ENCODE measurements around the gene B3GNT2.
A peak's percentile ranks its signal among the peaks of the same experiment; 100 is the strongest.
"Not testable (repeated sequence)": the region's sequence is repeated elsewhere in the genome, so short reads cannot be mapped to it uniquely, and the experiment has no call there.

Gene B3GNT2

DNA sequence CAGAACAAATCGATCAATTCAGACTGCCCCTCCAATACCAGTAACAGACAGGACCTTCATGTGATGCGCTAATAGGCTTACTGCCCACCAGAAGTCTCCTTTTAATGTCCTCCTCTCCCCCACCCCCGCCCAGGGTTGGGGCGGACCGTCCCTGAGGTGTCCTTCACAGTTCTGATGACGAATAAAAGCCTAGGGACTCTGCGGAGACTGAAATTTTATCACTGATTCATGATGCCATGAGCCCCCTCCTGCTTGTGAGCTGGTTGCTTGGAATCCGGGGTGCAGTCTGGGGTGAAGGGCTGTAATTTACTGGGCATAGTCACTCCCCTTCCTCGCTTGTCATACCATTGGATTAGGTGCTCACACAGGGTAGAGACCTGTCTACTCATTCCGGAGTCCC lies 42.3 kb downstream of the B3GNT2 start:
- no peak for DNase-seq (ENCODE audit: low read depth)

DNA sequence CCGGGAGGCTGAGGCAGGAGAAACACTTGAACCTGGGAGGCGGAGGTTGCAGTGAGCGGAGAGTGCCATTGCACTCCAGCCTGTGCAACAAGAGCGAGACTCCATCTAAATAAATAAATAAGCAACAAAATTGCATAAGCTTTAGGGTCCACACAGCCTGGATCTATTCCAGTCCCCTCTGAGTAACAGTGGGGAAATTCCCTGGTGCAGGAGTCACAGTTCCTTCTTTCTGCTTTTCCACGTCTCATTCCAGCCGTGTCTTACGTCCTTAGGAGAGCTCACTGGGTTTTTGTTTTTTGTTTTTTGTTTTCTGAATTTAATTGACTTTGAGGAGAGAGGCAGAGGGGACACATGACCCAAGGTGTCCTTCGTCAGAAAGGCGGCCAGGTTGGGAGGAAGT lies 44.6 kb downstream of the B3GNT2 start:
- no peak for DNase-seq (ENCODE audit: low read depth)

DNA sequence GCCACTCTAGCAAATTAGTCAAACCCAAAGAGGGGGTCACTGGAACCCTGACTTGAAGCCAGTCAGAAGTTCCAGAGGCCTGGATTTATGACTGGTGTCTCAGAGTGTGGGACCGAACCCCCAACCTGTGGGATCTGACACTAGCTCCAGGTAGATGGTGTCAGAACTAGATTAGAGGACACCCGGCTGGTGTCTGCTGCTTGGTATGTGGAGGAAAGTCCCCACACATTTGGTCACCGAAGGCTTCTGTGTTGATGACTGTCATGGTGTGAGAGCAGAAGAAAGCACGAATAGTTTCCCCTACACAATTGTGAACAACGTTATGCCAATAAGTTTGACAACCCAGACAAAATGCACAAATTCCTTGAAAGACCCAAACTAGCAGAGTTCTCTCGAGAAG lies 48.1 kb downstream of the B3GNT2 start:
- no peak for DNase-seq (ENCODE audit: low read depth)

- DNase-seq (ENCODE audit: low read depth) = no peak
Observed at GRCh38 chr2:62248226-62248625, 52.3 kb downstream of the B3GNT2 start.

DNA sequence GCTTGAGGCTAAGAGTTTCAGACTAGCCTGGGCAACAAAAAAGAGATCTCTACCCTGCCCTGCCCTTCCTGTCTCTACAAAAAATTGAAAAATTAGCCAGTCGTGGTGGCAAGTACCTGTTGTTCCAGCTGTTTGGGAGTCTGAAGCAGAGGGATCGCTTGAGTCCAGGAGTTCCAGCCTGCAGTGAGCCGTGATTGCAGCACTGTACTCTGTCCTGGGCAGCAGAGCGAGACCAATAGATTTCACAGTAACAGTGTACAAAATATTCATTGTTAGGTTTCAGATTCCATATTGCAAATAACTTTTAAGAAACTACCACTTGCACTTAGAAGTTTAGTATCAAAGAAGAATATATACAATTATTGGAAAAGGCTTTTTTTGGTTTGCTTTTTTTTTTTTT lies 54.3 kb downstream of the B3GNT2 start:
- DNase-seq (ENCODE audit: low read depth) = no peak

- no peak for DNase-seq (ENCODE audit: low read depth)
Observed at GRCh38 chr2:62254424-62255266, 58.7 kb downstream of the B3GNT2 start.

GRCh38 chr2:62257466-62257865 lies 61.6 kb downstream of the B3GNT2 start:
- DNase-seq (ENCODE audit: low read depth) = no peak

GRCh38 chr2:62263076-62263715 lies 67.3 kb downstream of the B3GNT2 start:
- DNase-seq (ENCODE audit: low read depth) = no peak

- no peak for DNase-seq (ENCODE audit: low read depth)
Observed at GRCh38 chr2:62264186-62264585, 68.3 kb downstream of the B3GNT2 start.

DNA sequence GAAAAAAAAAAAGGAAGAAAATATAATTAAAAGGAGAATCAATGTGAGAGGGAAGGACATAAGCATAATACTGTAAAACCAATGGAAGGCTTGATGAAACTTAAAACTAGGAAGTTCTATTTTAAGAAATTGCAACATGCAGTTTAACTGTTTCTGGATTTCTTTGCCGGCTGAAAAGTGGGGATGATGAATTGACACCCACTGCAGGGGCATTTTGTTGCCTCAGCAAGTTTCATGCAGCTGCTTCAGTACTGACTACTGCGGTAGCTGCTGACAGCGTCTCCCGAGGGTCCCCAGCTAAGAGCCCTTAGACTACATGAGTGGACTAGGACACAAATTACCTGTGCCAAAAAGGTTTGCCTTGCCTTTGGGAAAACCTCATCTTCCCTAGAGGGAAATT lies 69.2 kb downstream of the B3GNT2 start:
- DNase-seq (ENCODE audit: low read depth) = no peak

DNA sequence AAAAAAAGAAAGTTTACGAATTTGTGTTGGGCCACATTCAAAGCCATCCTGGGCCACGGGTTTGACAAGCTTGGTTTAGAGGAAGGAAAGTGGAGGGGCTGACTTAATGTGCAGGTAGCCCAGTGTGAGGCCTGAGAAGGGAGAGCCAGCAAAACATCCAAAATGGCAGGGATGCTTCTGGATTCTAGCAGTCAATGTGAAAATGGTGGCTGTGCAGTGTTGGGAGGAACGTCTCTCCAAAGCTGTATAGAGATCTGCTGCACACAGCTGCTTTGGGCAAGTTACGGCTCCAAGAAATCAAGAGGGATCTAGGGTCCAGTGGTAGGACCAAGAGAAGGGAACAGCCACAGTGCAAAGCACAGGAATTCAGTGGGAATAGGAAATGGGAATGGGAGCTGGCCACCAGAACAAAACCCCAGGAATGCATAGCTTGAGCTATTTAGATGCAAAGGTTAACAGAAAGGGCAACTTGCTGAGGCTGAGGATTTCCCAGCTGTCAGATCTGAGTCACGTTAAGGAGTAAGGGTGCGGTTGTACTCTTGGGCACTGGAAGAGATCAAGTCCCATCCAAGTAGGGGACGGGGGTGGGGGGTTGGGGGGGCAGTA lies 70.6 kb downstream of the B3GNT2 start:
- DNase-seq (ENCODE audit: low read depth) = peak; percentile 56

- DNase-seq (ENCODE audit: low read depth) = no peak
Observed at GRCh38 chr2:62267696-62268095, 71.8 kb downstream of the B3GNT2 start.

DNA sequence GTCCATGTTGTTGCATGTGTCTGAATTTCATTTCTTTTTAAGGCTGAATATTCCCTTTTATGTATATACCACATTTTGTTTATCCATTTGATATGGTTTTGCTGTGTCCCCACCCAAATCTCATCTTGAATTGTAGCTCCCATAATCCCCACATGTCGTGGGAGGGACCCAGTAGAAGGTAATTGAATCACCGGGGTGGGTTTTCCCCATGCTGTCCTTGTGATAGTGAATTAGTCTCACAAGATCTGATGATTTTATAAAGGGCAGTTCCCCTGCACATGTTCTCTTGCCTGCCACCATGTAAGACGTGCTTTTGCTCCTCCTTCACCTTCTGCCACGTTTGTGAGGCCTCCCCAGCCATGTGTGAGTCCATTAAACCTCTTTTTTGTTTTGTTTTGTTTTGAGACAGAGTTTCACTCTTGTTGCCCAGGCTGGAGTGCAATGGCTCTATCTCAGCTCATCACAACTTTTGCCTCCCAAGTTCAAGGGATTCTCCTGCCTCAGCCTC lies 72.8 kb downstream of the B3GNT2 start:
- DNase-seq (ENCODE audit: low read depth) = not testable (repeated sequence)

DNA sequence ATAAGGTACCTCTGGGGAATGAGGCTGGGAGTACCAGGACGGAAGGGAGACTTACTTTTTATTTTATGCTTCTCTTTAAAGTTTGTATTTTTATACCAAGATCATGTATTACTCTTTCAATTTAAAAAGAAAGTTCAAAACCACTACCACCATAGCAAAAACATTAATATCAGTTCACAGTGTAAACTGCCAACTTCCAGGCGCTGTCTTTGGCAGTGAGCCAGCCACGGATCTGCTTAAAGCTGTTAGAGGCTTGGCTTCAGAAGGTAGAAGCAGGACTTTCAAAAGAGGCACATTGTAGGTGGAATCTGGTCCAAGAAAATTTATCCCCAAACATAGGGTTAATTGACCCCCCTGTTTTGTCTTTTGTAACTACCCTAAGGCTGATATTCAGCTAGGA lies 74.8 kb downstream of the B3GNT2 start:
- DNase-seq (ENCODE audit: low read depth) = no peak
